Measurements from ENCODE around the gene NUDT14.

The NUDT14 gene

DNA sequence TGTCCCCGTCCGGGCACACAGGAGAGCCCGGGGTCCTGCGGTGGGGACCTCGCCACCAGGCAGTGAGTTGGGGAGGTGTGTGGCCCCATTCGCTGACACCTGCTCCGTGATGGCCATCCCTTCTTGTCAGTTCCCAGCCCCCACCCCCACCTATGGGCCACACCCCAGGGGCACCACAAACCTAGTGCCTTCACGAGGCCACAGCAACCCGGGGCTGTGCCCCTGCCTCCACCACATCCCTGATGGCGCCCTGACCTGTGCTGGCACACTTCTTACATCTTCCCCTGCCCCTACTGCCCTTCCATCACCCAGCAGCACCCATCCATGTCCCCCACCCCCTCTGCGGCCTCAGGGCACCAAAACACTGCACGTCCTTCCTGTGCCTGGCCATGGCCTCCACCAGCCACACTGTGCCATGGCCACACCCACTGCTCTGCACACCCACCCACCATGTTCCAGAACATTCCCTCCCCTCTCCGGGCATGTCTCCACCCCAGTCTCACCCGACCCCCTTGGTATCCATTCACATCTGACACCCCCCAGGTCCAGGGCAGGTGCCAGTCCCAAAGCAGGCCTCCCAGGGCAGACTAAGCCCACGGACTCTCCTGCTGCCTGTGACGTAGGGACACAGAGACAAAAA lies 37.0 kb downstream of the NUDT14 start:
- Histone ChIP-seq H3K27me3 (replicated peaks in 2 of 5; ENCODE audit: control insufficient read depth in 4 of 5, insufficient read depth in 5 of 5, low read length in 4 of 5) (no peaks in the 10 kb centered on the region), H3K4me3 (ENCODE audit: control insufficient read depth in 1 of 7, extremely low read depth in 1 of 7, insufficient read depth in 4 of 7, low read depth in 2 of 7, low read length in 6 of 7) (no peak overlapping the region), H3K4me1 (ENCODE audit: control extremely low read depth in 1 of 4, control insufficient read depth in 4 of 4, insufficient read depth in 4 of 4, low read length in 3 of 4) (no peaks in the 10 kb centered on the region), H3K36me3 (ENCODE audit: control insufficient read depth in 4 of 4, insufficient read depth in 4 of 4, low read length in 3 of 4) (no peaks in the 10 kb centered on the region), H3K27ac (ENCODE audit: insufficient read depth in 1 of 2, low read depth in 1 of 2, low read length in 2 of 2, poor library complexity in 1 of 2, severe bottlenecking in 2 of 2) (no peak overlapping the region), H3K9me3 (ENCODE audit: control extremely low read depth in 1 of 5, control insufficient read depth in 4 of 5, insufficient read depth in 2 of 5, low read depth in 1 of 5, low read length in 4 of 5) (peaks cover 0 to 18% (median 11%) of the 10 kb centered on the region in 5 experiments)
- 98% methylated on average over 14 of the region's 16 CpGs for WGBS (ENCODE audit: insufficient coverage)
- no peak for DNase-seq
- ChIA-PET POLR2A (no interaction called here), CTCF (no interaction called here)

- POLR2A ChIA-PET = no interaction called here
These were observed 37.6 kb downstream of the NUDT14 start for GRCh38 chr14:105143451-105144025.

DNA sequence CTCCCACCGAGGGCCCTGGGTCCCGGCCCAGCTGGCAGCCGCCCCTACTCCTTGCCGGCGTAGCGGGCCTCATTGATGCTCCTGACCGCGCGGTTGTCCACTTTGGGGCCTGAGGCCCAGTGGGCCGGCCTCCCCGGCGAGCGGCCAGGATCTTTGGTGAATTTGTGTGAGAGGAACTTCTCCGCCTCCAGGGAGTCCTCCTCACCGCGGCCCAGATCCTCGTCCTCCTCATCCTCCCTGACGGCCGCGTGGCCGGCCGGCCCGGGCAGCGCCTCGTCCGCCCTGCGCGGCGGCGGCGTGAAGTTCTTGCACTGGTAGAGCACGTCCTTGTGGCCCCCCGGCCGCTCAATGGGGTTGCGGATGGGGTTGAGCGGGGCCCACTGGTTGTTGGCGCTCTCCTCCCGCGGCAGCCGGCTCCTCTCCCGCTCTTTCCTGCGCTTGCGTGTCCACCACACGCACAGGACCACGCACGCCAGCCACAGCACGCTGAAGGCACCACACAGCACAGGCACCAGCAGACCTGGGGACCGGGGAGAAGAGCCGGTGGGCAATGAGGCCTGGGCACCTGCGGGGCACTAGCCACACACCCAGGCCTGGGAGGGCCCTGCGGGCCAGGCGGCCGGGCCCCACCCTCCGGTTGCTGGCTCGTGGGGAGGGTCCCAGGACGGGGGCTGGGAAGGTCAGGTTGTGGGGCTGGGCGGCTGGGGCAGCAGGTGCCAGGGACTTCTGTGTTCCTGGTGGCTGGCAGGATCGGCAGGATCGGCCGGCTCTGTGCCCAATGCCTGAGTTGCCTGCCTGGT lies 38.3 kb downstream of the NUDT14 start:
- Histone ChIP-seq H3K27ac (ENCODE audit: insufficient read depth in 1 of 2, low read depth in 1 of 2, low read length in 2 of 2, poor library complexity in 1 of 2, severe bottlenecking in 2 of 2) (no peak overlapping the region), H3K27me3 (replicated peaks in 2 of 5; ENCODE audit: control insufficient read depth in 4 of 5, insufficient read depth in 5 of 5, low read length in 4 of 5) (no peaks in the 10 kb centered on the region), H3K36me3 (ENCODE audit: control insufficient read depth in 4 of 4, insufficient read depth in 4 of 4, low read length in 3 of 4) (no peaks in the 10 kb centered on the region), H3K9me3 (ENCODE audit: control extremely low read depth in 1 of 5, control insufficient read depth in 4 of 5, insufficient read depth in 2 of 5, low read depth in 1 of 5, low read length in 4 of 5) (peaks cover 0 to 19% (median 11%) of the 10 kb centered on the region in 5 experiments), H3K4me3 (ENCODE audit: control insufficient read depth in 1 of 7, extremely low read depth in 1 of 7, insufficient read depth in 4 of 7, low read depth in 2 of 7, low read length in 6 of 7) (no peak overlapping the region), H3K4me1 (ENCODE audit: control extremely low read depth in 1 of 4, control insufficient read depth in 4 of 4, insufficient read depth in 4 of 4, low read length in 3 of 4) (no peaks in the 10 kb centered on the region)
- CTCF ChIA-PET = no interaction called here
- WGBS (ENCODE audit: insufficient coverage) = 98% methylated on average over 60 of the region's 60 CpGs
- POLR2A ChIA-PET = no interaction called here
- no peak for DNase-seq

More at GRCh38 chr14:105143451-105144025, 37.6 kb downstream of the NUDT14 start:
- Histone ChIP-seq H3K27ac (ENCODE audit: insufficient read depth in 1 of 2, low read depth in 1 of 2, low read length in 2 of 2, poor library complexity in 1 of 2, severe bottlenecking in 2 of 2) (no peak overlapping the region), H3K4me1 (ENCODE audit: control extremely low read depth in 1 of 4, control insufficient read depth in 4 of 4, insufficient read depth in 4 of 4, low read length in 3 of 4) (no peaks in the 10 kb centered on the region), H3K36me3 (ENCODE audit: control insufficient read depth in 4 of 4, insufficient read depth in 4 of 4, low read length in 3 of 4) (no peaks in the 10 kb centered on the region), H3K9me3 (ENCODE audit: control extremely low read depth in 1 of 5, control insufficient read depth in 4 of 5, insufficient read depth in 2 of 5, low read depth in 1 of 5, low read length in 4 of 5) (peaks cover 0 to 19% (median 11%) of the 10 kb centered on the region in 5 experiments), H3K4me3 (ENCODE audit: control insufficient read depth in 1 of 7, extremely low read depth in 1 of 7, insufficient read depth in 4 of 7, low read depth in 2 of 7, low read length in 6 of 7) (no peak overlapping the region), H3K27me3 (replicated peaks in 2 of 5; ENCODE audit: control insufficient read depth in 4 of 5, insufficient read depth in 5 of 5, low read length in 4 of 5) (no peaks in the 10 kb centered on the region)
- CTCF ChIA-PET = no interaction called here
- no peak for DNase-seq
- 97% methylated on average over 24 of the region's 27 CpGs for WGBS (ENCODE audit: insufficient coverage)

- Histone ChIP-seq H3K4me3 (ENCODE audit: control insufficient read depth in 1 of 7, extremely low read depth in 1 of 7, insufficient read depth in 4 of 7, low read depth in 2 of 7, low read length in 6 of 7) (no peak overlapping the region), H3K9me3 (ENCODE audit: control extremely low read depth in 1 of 5, control insufficient read depth in 4 of 5, insufficient read depth in 2 of 5, low read depth in 1 of 5, low read length in 4 of 5) (peaks cover 0 to 19% (median 11%) of the 10 kb centered on the region in 5 experiments), H3K27ac (ENCODE audit: insufficient read depth in 1 of 2, low read depth in 1 of 2, low read length in 2 of 2, poor library complexity in 1 of 2, severe bottlenecking in 2 of 2) (no peak overlapping the region), H3K36me3 (ENCODE audit: control insufficient read depth in 4 of 4, insufficient read depth in 4 of 4, low read length in 3 of 4) (no peaks in the 10 kb centered on the region), H3K4me1 (ENCODE audit: control extremely low read depth in 1 of 4, control insufficient read depth in 4 of 4, insufficient read depth in 4 of 4, low read length in 3 of 4) (no peaks in the 10 kb centered on the region), H3K27me3 (replicated peaks in 2 of 5; ENCODE audit: control insufficient read depth in 4 of 5, insufficient read depth in 5 of 5, low read length in 4 of 5) (no peaks in the 10 kb centered on the region)
- 96% methylated on average over 39 of the region's 43 CpGs for WGBS (ENCODE audit: insufficient coverage)
- POLR2A ChIA-PET = no interaction called here
- CTCF ChIA-PET = no interaction called here
- DNase-seq = no peak
These were observed 39.4 kb downstream of the NUDT14 start for GRCh38 chr14:105141486-105142281.

DNA sequence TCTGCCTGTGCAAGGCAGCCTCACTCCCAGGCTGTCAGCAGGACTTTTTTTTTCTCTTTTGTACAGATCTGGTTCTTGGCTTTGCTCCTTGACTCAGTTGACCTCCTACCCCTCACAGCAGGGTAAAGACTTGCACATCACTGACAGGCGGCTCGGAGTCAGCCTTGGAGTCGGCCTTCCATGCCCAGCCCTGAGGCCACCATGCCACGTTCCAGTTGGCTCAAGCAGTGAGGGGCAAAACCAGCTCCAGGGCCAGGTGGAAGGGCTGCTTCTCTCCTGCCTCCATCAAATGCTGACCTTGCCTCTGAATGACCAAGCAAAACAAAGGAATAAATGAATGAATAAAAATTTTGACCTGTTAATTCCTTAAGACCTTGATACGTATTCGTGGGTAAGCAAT lies 40.1 kb downstream of the NUDT14 start:
- Histone ChIP-seq H3K27me3 (replicated peaks in 2 of 5; ENCODE audit: control insufficient read depth in 4 of 5, insufficient read depth in 5 of 5, low read length in 4 of 5) (no peaks in the 10 kb centered on the region), H3K36me3 (ENCODE audit: control insufficient read depth in 4 of 4, insufficient read depth in 4 of 4, low read length in 3 of 4) (no peaks in the 10 kb centered on the region), H3K4me1 (ENCODE audit: control extremely low read depth in 1 of 4, control insufficient read depth in 4 of 4, insufficient read depth in 4 of 4, low read length in 3 of 4) (no peaks in the 10 kb centered on the region), H3K27ac (ENCODE audit: insufficient read depth in 1 of 2, low read depth in 1 of 2, low read length in 2 of 2, poor library complexity in 1 of 2, severe bottlenecking in 2 of 2) (no peak overlapping the region), H3K4me3 (ENCODE audit: control insufficient read depth in 1 of 7, extremely low read depth in 1 of 7, insufficient read depth in 4 of 7, low read depth in 2 of 7, low read length in 6 of 7) (no peak overlapping the region), H3K9me3 (ENCODE audit: control extremely low read depth in 1 of 5, control insufficient read depth in 4 of 5, insufficient read depth in 2 of 5, low read depth in 1 of 5, low read length in 4 of 5) (peaks cover 0 to 19% (median 11%) of the 10 kb centered on the region in 5 experiments)
- ChIA-PET CTCF (no interaction called here), POLR2A (no interaction called here)
- DNase-seq = no peak
- WGBS (ENCODE audit: insufficient coverage) = 97% methylated on average over 4 of the region's 6 CpGs

DNA sequence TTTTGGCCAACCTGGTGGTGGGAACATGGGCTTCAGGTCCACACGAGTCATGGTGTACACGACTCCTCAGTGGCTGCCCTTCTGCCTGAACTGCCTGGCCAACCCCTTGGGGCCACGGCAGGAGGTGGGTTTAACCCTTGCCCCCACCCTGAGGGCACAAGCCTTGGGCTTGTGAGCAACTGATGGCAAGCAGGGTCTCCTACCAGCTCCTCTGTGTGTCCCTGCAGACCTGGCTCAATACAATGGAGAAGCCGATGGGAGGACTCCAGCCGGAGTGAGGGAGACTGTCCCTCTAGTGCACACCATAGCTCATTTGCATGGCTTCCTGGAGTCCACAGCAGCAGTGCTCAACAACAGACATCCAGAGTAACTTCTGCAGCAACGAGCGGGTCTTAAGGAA lies 40.5 kb downstream of the NUDT14 start:
- H3K4me3 ChIP-seq (ENCODE audit: control insufficient read depth in 1 of 7, extremely low read depth in 1 of 7, insufficient read depth in 4 of 7, low read depth in 2 of 7, low read length in 6 of 7) = no peak overlapping the region
- POLR2A ChIA-PET = no interaction called here
- CTCF ChIA-PET = no interaction called here
- no peaks in the 10 kb centered on the region for H3K27me3 ChIP-seq (replicated peaks in 2 of 5; ENCODE audit: control insufficient read depth in 4 of 5, insufficient read depth in 5 of 5, low read length in 4 of 5)
- DNase-seq = no peak
- H3K4me1 ChIP-seq (ENCODE audit: control extremely low read depth in 1 of 4, control insufficient read depth in 4 of 4, insufficient read depth in 4 of 4, low read length in 3 of 4) = no peaks in the 10 kb centered on the region
- no peaks in the 10 kb centered on the region for H3K36me3 ChIP-seq (ENCODE audit: control insufficient read depth in 4 of 4, insufficient read depth in 4 of 4, low read length in 3 of 4)
- WGBS (ENCODE audit: insufficient coverage) = 98% methylated on average over 6 of the region's 7 CpGs
- no peak overlapping the region for H3K27ac ChIP-seq (ENCODE audit: insufficient read depth in 1 of 2, low read depth in 1 of 2, low read length in 2 of 2, poor library complexity in 1 of 2, severe bottlenecking in 2 of 2)
- H3K9me3 ChIP-seq (ENCODE audit: control extremely low read depth in 1 of 5, control insufficient read depth in 4 of 5, insufficient read depth in 2 of 5, low read depth in 1 of 5, low read length in 4 of 5) = peaks cover 0 to 19% (median 11%) of the 10 kb centered on the region in 5 experiments
